HG02884 (cell line): ENCODE measurements around the gene KLK12.
"Not testable (repeated sequence)": the region's sequence is repeated elsewhere in the genome, so short reads cannot be mapped to it uniquely, and the experiment has no call there.

ENCODE experiments used
- ATAC-seq: cut with Tn5 transposase; IDR thresholded peaks from one replicate; pipeline ENCODE4 v1.9.1; 2021; ENCODE audit warnings: mild to moderate bottlenecking, moderate library complexity; ENCODE audit not compliant: unreplicated experiment

Gene KLK12

GRCh38 chr19:51016798-51017683, 17.8 kb downstream of the KLK12 start:
- no peak for ATAC-seq

- no peak for ATAC-seq
Measured at GRCh38 chr19:51015691-51016267, 19.0 kb downstream of the KLK12 start.

- ATAC-seq, result no peak
Measured at GRCh38 chr19:51014242-51014641, 20.6 kb downstream of the KLK12 start.

- ATAC-seq, result no peak
Measured at GRCh38 chr19:51012661-51013190, 22.1 kb downstream of the KLK12 start.

- no peak for ATAC-seq
Measured at GRCh38 chr19:51010066-51010795, 24.6 kb downstream of the KLK12 start.

- no peak for ATAC-seq
Measured at GRCh38 chr19:51009061-51009891, 25.5 kb downstream of the KLK12 start.

GRCh38 chr19:51007488-51007887, 27.3 kb downstream of the KLK12 start:
- ATAC-seq, result no peak

GRCh38 chr19:51006406-51006805, 28.4 kb downstream of the KLK12 start:
- ATAC-seq, result no peak

- ATAC-seq, result no peak
Measured at GRCh38 chr19:51005248-51005647, 29.6 kb downstream of the KLK12 start.

- ATAC-seq, result no peak
Measured at GRCh38 chr19:51003316-51003715, 31.5 kb downstream of the KLK12 start.

GRCh38 chr19:51002542-51003311, 32.1 kb downstream of the KLK12 start:
- no peak for ATAC-seq

- no peak for ATAC-seq
Measured at GRCh38 chr19:51002089-51002532, 32.7 kb downstream of the KLK12 start.

GRCh38 chr19:51001515-51001914, 33.3 kb downstream of the KLK12 start, which contains the start of gene KLK8:
TSS of gene KLK8 (minus strand) at chr19:51001604. CDS start at chr19:51001167, 437 bp downstream.
- no peak for ATAC-seq

GRCh38 chr19:51000981-51001380, 33.8 kb downstream of the KLK12 start:
- no peak for ATAC-seq

- ATAC-seq, result no peak
Measured at GRCh38 chr19:51000426-51000825, 34.4 kb downstream of the KLK12 start.

- no peak for ATAC-seq
Measured at GRCh38 chr19:50998686-50999085, 36.1 kb downstream of the KLK12 start.

GRCh38 chr19:50998061-50998460, 36.7 kb downstream of the KLK12 start:
- no peak for ATAC-seq

- ATAC-seq, result no peak
Measured at GRCh38 chr19:50994129-50994528, 40.7 kb downstream of the KLK12 start.

GRCh38 chr19:50992666-50993035, 42.2 kb downstream of the KLK12 start:
- no peak for ATAC-seq

- ATAC-seq, result not testable (repeated sequence)
Measured at GRCh38 chr19:50984416-50984815, 50.4 kb downstream of the KLK12 start.
